ENCODE results near the gene GKN1.
"Not testable (repeated sequence)": the region's sequence is repeated elsewhere in the genome, so short reads cannot be mapped to it uniquely, and the experiment has no call there.

The GKN1 gene

GRCh38 chr2:68974251-68974650 is at the start of gene GKN1:
TSS of gene GKN1 (plus strand) at chr2:68974636. CDS start at chr2:68974678, 42 bp downstream.
- DNase-seq (ENCODE audit: low spot score): no peak

GRCh38 chr2:68925295-68925896 is 49.0 kb upstream of the GKN1 start:
- DNase-seq (ENCODE audit: low spot score): peak; percentile 40

- DNase-seq (ENCODE audit: low spot score): no peak
Observed at GRCh38 chr2:68926796-68927195, 47.6 kb upstream of the GKN1 start.

- no peak for DNase-seq (ENCODE audit: low spot score)
Observed at GRCh38 chr2:68931149-68931711, 43.2 kb upstream of the GKN1 start.

- DNase-seq (ENCODE audit: low spot score): no peak
Observed at GRCh38 chr2:68931799-68932198, 42.6 kb upstream of the GKN1 start.

- no peak for DNase-seq (ENCODE audit: low spot score)
Observed at GRCh38 chr2:68932402-68932801, 42.0 kb upstream of the GKN1 start.

GRCh38 chr2:68934021-68934420 is 40.4 kb upstream of the GKN1 start:
- no peak for DNase-seq (ENCODE audit: low spot score)

- no peak for DNase-seq (ENCODE audit: low spot score)
Observed at GRCh38 chr2:68935471-68935870, 39.0 kb upstream of the GKN1 start.

- DNase-seq (ENCODE audit: low spot score): no peak
Observed at GRCh38 chr2:68936427-68936826, 38.0 kb upstream of the GKN1 start.

GRCh38 chr2:68936889-68937288 is 37.5 kb upstream of the GKN1 start:
- DNase-seq (ENCODE audit: low spot score): no peak

GRCh38 chr2:68937346-68938055 is 36.9 kb upstream of the GKN1 start:
- DNase-seq (ENCODE audit: low spot score): no peak

- DNase-seq (ENCODE audit: low spot score): no peak
Observed at GRCh38 chr2:68938938-68939337, 35.5 kb upstream of the GKN1 start.

- DNase-seq (ENCODE audit: low spot score): no peak
Observed at GRCh38 chr2:68939962-68940361, 34.5 kb upstream of the GKN1 start.

GRCh38 chr2:68940369-68940768 is 34.1 kb upstream of the GKN1 start:
- no peak for DNase-seq (ENCODE audit: low spot score)

GRCh38 chr2:68942827-68943226 is 31.6 kb upstream of the GKN1 start:
- DNase-seq (ENCODE audit: low spot score): no peak

GRCh38 chr2:68943581-68944568 is 30.6 kb upstream of the GKN1 start:
- peak; percentile 63 for DNase-seq (ENCODE audit: low spot score)

- no peak for DNase-seq (ENCODE audit: low spot score)
Observed at GRCh38 chr2:68946117-68946516, 28.3 kb upstream of the GKN1 start.

GRCh38 chr2:68948710-68949109 is 25.7 kb upstream of the GKN1 start:
- peak; percentile 9 for DNase-seq (ENCODE audit: low spot score)

GRCh38 chr2:68951899-68952298 is 22.5 kb upstream of the GKN1 start:
- no peak for DNase-seq (ENCODE audit: low spot score)

- no peak for DNase-seq (ENCODE audit: low spot score)
Observed at GRCh38 chr2:68952887-68953521, 21.4 kb upstream of the GKN1 start, which contains the start of gene GKN2. TSS of gene GKN2 (minus strand) at chr2:68952893. CDS start at chr2:68952861, 32 bp downstream.

GRCh38 chr2:68955432-68955831 is 19.0 kb upstream of the GKN1 start:
- not testable (repeated sequence) for DNase-seq (ENCODE audit: low spot score)

- no peak for DNase-seq (ENCODE audit: low spot score)
Observed at GRCh38 chr2:68959001-68959400, 15.4 kb upstream of the GKN1 start.
